AG04450 (cell line): Measurements from ENCODE around the gene SIGLEC8. TPM values are rescaled to one million over a fixed set of nuclear protein-coding genes. Genes with fewer than 3 reads are reported as not detected.
A peak's percentile ranks its signal among the peaks of the same experiment; 100 is the strongest.

Source experiments
- CTCF ChIA-PET: fragments of 300-600, 350-600 bp; formaldehyde crosslinking; extraction: SDS; loops from one replicate; lab custom pipeline; 2022; ENCODE audit warnings: antibody characterized with exemption, inconsistent platforms; lab: Charles Lee
- POLR2A ChIA-PET: fragments of 350-600 bp; formaldehyde crosslinking; extraction: SDS; loops from one replicate; lab custom pipeline; 2021; ENCODE audit warnings: antibody characterized with exemption, inconsistent platforms; lab: Yijun Ruan, JAX
- DNase-seq: peaks from one replicate; pipeline ENCODE4 v3.0.0-alpha.2; 2011; ENCODE audit warnings: low read depth, low spot score
- H3K27ac ChIP-seq: one replicate; pipeline ENCODE4 v1.5.1; 2012; ENCODE audit warnings: low read depth, low read length, control low read depth
- H3K27me3 ChIP-seq: one replicate; pipeline ENCODE4 v1.6.0; 2012; ENCODE audit warnings: low read length; ENCODE audit not compliant: control insufficient read depth, insufficient read depth
- H3K4me3 ChIP-seq: 2 replicates; pipeline ENCODE4 v1.5.1; 2011; ENCODE audit warnings: mild to moderate bottlenecking, low read depth, low read length, control low read depth
- H3K9me3 ChIP-seq: 2 replicates; pipeline ENCODE4 v1.5.1; 2012; ENCODE audit warnings: low read length; ENCODE audit not compliant: control insufficient read depth, insufficient read depth
- CTCF ChIP-seq: IDR thresholded peaks from 2 replicates; pipeline ENCODE4 v1.5.1; 2011; ENCODE audit warnings: low read depth, low read length, control low read depth, inconsistent platforms
- polyA plus RNA-seq: library from polyadenylated mRNA; depleted of rRNA; stranded (reverse); fragments of >200 nt; gene quantifications from 2 replicates; pipeline ENCODE4 v1.2.3, GENCODE V29; 2011; rRNA removed
- small RNA-seq: library from RNA; depleted of rRNA; stranded (forward); fragments of <200 nt; gene quantifications from one replicate; pipeline ENCODE3, GENCODE V24; 2012; ENCODE audit warnings: low read depth; ENCODE audit not compliant: insufficient read length

The SIGLEC8 gene
- polyA plus RNA-seq, 1 experiment, result not detected

- CTCF ChIA-PET, result interaction anchor here (1.0 to 2.4 kb wide), 3 partner anchors 9 to 70 kb away, joined by 3 to 8 read pairs (median 8); partner anchors contain the start of gene SIGLEC10
- peak; percentile 60 for TF ChIP-seq CTCF
- no peak for DNase-seq
- H3K4me3 ChIP-seq, result no peak overlapping the region
- no peaks in the 10 kb centered on the region for H3K27me3 ChIP-seq
- H3K9me3 ChIP-seq, result peaks cover 7% of the 10 kb centered on the region
- H3K27ac ChIP-seq, result no peak overlapping the region
- POLR2A ChIA-PET, result no interaction called here
Measured at GRCh38 chr19:51407511-51408131, 50.6 kb downstream of the SIGLEC8 start.

- no peaks in the 10 kb centered on the region for H3K27me3 ChIP-seq
- POLR2A ChIA-PET, result no interaction called here
- no peak for DNase-seq
- no peak overlapping the region for H3K27ac ChIP-seq
- no peak for TF ChIP-seq CTCF
- CTCF ChIA-PET, result no interaction called here
- no peak overlapping the region for H3K4me3 ChIP-seq
- peaks cover 21% of the 10 kb centered on the region for H3K9me3 ChIP-seq
Measured at GRCh38 chr19:51402117-51402516, 56.1 kb downstream of the SIGLEC8 start.

Small RNA genes within 50 kb of the gene (small RNA-seq; reads per million reads assigned to genes)
- gene AC020914.3 (not detected), gene AC020914.5 (not detected)

Other genes starting within 250 kb of the SIGLEC8 start
- not detected in 2 replicates for gene CD33, start 233.4 kb downstream of the SIGLEC8 start, polyA plus RNA-seq
- gene SIGLECL1, start 207.4 kb downstream of the SIGLEC8 start, polyA plus RNA-seq, result not detected in 2 replicates
- not detected in 2 replicates for gene IGLON5, start 146.8 kb downstream of the SIGLEC8 start, polyA plus RNA-seq
- 0.96 and 1.0 TPM in 2 replicates for gene VSIG10L, start 116.3 kb downstream of the SIGLEC8 start, polyA plus RNA-seq
- 80.8 and 86.6 TPM in 2 replicates for gene ETFB, start 92.1 kb downstream of the SIGLEC8 start, polyA plus RNA-seq
- not detected in 2 replicates for gene CLDND2, start 89.5 kb downstream of the SIGLEC8 start, polyA plus RNA-seq
- not detected in 2 replicates for gene NKG7, start 85.8 kb downstream of the SIGLEC8 start, polyA plus RNA-seq
- not detected in 2 replicates for gene LIM2, start 70.5 kb downstream of the SIGLEC8 start, polyA plus RNA-seq
- gene C19orf84, start 67.9 kb downstream of the SIGLEC8 start, polyA plus RNA-seq, result not detected in 2 replicates
- gene SIGLEC10, start 40.8 kb downstream of the SIGLEC8 start, polyA plus RNA-seq, result not detected in 2 replicates
- not detected in 2 replicates for gene CEACAM18, start 20.1 kb upstream of the SIGLEC8 start, polyA plus RNA-seq
- not detected in 2 replicates for gene SIGLEC12, start 43.3 kb upstream of the SIGLEC8 start, polyA plus RNA-seq
- not detected in 2 replicates for gene SIGLEC6, start 73.2 kb upstream of the SIGLEC8 start, polyA plus RNA-seq
- gene ZNF175, start 112.8 kb upstream of the SIGLEC8 start, polyA plus RNA-seq, result 4.8 and 6.4 TPM in 2 replicates
- gene SIGLEC5, start 171.9 kb upstream of the SIGLEC8 start, polyA plus RNA-seq, result not detected in 2 replicates
- gene SIGLEC14, start 188.4 kb upstream of the SIGLEC8 start, polyA plus RNA-seq, result not detected in 2 replicates
- 3.5 and 5.6 TPM in 2 replicates for gene SPACA6, start 234.9 kb upstream of the SIGLEC8 start, polyA plus RNA-seq